DMS153 (cell line): ENCODE measurements around the gene NTN5.
"Not testable (repeated sequence)": the region's sequence is repeated elsewhere in the genome, so short reads cannot be mapped to it uniquely, and the experiment has no call there.

Experiments used
- DNase-seq: peaks from one replicate; lab custom pipeline; 2025; lab: John Stamatoyannopoulos, UW

The NTN5 gene

DNA sequence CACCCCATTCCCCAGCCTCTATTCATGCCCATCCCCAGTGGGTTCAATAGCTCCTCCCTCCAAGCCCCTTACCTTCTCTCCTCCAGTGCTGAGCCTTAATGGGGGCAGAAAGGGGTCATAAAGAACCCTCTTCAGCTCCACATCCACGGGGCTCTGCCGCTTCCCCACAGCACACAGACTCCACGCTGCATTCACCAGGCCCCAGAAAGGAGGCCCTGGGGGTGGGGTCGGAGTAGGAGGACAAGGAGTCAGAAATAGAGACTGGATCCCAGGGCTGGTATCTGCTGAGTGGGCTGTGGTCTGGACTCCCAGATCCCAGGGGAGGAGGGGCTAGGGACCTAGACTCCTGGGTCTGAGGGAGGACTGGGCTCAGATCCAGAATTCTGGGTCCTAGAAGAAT lies 28.5 kb downstream of the NTN5 start:
- DNase-seq: no peak

DNA sequence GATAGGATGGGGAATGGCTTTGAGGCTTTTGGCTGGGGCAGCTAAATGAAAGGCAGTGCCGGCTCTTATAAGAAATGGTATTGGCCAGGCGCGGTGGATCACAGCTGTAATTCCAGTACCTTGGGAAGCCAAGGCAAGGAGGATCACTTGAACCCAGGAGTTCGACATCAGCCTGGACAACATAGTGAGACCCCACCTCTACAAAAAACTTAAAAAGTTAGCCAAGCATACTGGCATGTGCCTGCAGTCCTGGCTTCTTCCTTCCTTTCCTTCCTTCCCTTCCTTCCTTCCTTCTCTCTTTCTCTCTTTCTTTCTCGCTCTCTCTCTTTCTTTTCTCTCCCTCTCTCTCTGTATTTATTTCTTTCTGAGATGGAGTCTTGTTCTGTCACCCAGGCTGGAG lies 30.0 kb downstream of the NTN5 start:
- no peak for DNase-seq

DNA sequence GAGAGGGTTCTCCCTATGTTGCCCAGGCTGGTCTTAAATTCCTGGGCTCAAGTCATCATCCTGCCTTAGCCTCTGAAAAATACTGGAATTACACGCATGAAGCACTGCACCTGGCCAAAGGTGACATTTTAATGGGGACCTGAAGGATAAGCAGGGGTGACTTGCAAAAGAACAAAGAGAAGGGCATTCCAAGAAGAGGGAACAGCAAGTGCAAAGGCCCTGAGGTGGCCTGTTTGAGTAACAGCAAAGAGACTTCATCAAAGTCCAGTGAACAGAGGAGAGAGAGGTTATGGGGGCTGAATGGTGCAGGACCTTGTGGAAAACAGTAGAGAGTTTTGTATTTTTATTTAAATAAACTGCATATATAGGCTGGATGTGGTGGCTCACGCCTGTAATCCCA lies 31.0 kb downstream of the NTN5 start:
- no peak for DNase-seq

DNA sequence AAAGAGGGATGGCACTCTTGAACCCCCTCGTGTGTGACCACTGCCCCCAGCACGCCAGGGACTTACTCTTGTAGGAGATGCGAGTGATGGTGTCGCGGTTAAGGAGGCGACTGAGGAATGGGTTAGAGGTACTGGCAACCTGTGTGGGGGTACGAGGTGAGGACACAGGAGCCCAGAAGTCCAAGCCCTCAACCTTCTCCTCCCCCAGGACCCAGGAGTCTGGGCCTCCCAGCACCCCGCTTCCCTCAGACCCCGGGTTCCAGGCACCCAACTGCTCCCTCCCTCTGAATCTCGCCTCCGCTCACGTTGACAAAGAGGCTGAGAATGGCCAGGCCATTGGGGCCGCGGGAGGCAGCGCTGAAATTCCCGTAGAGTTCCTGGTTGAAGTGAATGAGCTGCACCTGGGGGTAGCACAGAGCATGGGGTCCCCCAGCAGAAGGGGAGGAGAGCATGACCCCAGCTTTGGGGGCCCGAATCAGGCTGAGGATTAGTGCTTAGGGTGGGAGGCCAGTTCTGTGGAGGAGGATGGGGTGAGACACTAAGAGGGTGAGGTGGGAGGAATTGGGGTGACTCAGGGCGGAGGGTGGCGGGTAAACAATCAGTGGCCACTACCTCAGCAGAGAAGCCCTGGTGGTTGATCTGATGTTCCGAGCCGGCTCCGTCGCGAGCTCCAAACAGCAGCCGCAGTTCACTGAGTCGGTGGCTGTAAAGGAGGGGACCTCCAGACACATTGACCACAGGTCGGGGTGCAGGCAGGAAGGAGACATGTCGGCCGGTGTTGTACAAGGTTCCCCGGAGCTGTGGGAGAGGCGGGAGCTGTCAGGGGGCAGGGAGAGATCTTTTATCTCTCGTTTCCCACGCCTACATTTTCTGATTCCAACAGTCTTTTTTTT lies 33.1 kb downstream of the NTN5 start:
- no peak for DNase-seq

DNA sequence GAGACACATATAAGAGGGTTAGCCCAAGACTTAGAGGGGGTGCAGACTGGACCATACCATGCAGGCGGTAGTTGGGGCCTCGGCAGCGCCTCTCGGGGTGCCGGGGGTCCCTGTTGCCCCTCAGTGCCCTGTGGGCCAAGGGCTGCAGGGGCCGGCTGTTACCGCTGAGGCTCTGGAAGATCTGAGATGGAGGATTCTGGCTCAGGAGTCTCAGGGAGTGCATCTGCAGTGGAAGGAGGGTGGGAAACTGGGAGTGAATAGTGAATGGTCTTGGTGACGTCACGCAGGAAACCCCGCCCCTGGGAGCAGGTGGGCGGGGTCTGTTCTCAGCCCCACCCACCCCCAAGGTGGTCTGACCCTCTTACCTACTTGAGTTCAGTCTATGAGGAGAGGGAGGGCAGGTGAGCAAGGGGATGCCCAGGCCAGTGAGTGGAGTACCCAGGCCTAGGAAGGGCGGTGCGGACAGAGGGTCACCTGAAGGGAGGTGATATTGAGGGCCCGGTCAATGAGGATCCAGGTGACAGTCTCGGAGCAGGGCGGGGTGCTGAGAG lies 33.9 kb downstream of the NTN5 start:
- no peak for DNase-seq

DNA sequence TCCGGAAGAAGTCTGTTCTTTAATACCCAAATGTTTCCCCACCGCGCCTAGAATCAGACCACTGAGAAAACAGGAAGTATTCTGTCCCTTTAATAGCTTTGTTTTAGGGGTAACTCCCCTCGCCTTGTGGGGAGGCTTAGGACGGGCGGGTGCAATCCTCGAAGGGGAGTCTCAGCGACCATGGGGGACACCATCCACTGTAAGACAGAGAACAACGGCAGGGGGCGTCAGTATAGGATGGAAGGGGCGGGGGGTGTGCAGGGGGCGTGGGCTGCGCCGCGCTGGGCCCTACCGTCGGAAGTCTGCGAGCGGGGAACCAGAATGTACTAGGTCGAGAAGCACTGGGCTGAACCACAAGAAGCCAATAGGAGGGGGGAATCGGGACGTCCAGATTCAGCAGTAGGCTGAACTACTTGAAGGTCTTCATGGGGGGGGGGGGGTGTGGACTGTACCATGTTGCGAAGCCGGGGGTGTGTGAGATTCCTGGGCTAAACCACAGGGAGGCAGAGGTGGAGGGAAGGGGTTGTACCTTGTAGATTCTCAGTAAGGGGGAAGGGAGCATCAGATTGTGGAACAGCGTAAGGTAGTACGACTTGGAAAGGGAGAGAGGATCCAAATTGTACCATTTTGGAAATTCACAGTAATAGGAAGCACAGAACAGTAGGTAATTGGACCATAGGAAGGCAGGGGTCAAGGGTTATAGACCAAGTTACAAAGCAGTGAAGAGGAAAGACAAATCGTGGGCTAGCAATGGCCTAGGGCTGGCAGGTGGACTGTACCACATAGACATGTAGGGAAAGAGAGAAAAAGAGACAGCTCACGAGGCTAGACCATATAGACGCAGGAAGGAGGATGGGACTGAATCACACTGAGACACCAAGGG lies 34.6 kb downstream of the NTN5 start:
- DNase-seq: peak; percentile 85

DNA sequence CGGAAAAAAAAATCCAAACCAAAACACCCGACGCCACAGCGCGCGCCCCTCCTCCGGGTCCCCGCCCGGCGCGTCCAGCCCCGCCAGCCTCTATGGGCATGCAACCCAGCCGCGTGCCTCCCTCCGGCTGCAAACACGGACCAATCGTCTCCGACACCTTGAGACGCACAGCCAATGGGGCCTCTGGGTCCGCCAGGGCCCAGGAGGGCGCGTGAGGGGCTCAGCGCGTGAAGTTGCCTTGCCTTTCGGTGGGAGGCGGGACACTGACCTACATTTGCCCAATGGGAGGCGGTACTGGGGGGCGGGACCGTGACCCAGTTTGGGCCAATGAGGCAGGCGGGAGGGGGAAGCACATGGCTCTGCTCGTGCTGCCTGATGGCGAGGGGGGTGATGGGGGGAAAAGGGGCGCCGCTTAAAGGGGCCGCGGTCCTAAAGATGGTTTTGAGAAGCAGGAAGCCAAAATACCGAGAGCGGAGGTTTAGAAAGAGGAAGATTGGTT lies 35.3 kb downstream of the NTN5 start:
- peak; percentile 99 for DNase-seq

DNA sequence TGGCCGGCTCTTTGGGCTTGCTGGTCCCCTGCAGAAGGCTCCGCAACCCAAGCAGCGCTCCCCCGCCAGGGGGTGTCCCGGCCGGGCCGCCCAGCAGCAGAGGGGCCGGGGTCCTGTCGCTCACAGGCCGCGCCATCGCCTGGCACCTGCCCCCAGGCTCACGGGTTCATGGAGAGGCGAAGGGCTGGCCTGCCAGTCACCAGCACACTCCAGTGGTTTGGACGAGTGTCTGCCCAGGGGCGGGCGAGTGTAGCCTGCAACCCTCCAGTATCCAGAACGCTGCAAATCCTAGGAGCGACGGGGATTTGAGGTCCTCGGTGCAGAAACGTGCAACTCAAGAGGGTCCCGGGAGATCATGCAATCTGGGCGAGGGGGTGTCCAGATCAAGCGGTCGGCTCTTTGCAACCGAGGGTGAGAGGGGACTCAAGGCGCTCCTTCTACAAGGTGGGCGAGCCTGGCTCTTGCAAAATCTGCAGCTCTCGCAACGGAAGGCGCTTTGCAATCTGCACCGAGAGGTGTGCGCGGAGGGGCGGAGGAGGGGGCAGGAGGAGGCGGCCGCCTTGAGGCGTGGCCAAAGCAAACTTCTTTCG lies 35.9 kb downstream of the NTN5 start, which contains the start of gene DBP:
TSS of gene DBP (minus strand) at position 521 of the 590 bp plus-strand sequence. CDS start at position 136, 385 bp downstream.
- DNase-seq: no peak

DNA sequence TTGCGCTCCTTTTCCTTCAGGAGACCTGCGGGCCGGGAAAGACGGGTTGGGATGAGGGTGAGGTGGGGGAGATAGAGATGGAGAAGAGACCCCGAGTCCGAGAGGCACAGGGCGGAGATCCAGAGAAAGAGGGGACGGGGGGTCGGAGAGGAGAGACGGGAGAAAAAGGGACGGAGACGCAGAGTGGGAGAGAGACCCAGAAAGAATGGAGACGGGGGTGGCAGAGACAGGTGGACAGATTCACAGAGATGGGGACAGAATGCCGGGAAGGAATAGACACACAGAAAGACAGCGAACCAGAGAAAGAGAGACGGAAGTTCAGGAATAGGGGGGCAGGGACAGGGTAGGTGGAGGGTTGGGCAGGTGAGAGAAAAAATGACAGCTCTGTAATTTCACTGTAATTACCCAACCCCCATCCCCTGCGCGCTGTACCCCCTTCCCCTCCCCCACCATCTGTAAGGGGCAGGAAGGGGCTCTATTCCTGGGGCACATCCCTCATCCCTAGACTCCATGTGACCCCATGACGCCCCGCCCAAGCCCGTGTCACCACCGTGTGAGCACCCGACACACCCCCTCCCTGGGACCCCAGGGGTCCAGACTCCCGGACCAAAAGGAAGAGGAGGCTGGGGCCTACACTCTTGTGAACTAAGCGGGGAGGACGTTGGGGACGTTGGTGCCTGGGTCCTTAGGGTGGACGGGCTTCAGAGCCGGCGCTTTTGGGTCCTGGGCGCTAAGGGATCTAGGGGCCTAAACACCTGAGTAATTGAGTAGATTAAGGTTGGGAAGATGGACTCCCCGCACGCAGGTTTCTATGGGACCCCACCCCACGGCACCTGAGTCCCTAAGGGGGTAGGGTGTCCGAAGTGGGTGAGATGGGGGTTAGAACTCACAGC lies 36.6 kb downstream of the NTN5 start:
- DNase-seq: no peak

DNA sequence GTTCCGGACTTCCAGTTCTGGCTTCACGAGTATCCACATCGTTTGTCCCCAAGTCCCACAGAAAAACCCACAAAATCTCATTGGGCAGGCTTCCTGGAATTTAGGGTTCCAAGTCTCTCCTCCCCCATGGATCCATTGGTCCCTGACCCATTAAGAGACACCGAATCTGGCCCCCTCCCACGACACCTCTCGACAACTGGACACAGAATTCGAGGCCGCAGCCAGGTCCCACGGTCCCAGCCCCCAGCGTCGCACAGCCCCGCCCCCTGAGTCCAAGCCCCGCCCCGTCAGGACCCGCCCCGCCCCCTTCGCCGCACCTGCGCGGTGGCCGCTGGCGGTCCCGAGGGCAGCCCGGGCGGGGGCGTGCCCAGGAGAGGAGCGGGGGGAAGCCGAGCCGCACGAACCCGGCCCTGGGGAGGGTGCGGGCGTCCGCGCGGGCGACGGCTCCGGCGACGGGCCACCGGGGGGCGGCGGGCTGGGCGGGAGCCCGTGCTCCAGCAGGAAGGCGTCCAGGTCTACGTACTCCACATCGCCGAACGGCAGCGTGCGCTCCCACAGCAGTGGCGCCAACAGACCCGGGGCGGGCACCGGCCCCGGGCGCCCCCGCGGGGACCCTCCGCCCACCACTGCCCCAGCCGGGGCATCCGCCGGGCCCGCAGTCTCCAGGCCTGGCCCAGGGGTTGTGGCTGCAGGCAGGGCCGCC lies 37.4 kb downstream of the NTN5 start:
- DNase-seq: peak; percentile 47

DNA sequence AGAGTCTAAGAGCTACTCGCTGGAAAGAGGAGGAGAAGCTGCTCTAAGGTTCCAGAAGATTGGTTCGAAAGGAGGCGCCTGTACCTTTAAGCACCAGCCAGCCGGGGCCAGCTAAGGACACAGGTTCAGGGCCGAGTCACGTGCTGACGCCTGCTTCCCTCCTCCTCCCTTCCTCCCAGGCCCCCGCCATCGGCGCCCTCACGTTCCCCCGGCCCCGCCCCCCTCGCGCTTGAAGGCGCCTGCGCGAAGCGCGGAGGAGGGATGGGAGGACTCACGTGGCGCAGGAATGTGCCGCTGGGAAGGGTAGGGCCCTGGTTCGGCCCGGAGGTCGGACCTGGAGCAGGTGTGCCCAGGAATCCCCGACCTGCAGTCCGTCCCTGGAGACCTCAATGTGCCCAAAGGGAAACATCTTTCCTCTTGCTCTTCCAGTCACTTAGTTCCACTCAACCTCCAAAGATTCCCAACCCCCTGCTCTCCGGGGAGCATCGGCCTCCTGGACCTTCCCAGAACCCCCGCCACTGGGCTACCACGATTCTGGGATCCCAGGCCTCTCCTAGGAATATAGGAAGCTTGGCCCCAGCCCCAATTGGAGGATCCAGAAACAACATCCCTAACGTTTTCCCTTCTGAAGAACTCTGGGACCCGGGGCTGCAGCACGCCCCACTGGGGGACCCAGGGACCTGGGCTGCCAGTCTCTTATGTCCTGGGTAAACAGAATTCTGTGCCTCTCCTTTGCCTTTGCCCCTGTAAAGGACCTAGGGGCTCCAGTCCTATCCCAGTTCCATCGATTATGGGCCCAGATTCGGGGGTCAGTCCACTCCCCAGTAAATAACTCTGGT lies 38.2 kb downstream of the NTN5 start:
- DNase-seq: peak; percentile 90

DNA sequence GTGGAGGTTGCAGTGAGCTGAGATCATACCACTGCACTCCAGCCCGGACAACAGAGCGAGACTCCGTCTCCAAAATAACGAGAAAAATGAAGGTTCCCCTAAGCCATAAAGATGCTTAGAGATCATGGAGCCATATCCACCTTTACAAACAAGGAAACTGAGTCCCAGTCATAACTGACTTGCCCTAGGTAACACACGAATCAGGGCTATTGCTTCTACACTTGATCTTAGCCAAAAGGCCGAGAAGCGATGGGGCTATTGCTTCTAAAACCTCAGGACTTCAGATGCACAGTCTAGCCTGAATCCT lies 38.8 kb downstream of the NTN5 start:
- DNase-seq: no peak

DNA sequence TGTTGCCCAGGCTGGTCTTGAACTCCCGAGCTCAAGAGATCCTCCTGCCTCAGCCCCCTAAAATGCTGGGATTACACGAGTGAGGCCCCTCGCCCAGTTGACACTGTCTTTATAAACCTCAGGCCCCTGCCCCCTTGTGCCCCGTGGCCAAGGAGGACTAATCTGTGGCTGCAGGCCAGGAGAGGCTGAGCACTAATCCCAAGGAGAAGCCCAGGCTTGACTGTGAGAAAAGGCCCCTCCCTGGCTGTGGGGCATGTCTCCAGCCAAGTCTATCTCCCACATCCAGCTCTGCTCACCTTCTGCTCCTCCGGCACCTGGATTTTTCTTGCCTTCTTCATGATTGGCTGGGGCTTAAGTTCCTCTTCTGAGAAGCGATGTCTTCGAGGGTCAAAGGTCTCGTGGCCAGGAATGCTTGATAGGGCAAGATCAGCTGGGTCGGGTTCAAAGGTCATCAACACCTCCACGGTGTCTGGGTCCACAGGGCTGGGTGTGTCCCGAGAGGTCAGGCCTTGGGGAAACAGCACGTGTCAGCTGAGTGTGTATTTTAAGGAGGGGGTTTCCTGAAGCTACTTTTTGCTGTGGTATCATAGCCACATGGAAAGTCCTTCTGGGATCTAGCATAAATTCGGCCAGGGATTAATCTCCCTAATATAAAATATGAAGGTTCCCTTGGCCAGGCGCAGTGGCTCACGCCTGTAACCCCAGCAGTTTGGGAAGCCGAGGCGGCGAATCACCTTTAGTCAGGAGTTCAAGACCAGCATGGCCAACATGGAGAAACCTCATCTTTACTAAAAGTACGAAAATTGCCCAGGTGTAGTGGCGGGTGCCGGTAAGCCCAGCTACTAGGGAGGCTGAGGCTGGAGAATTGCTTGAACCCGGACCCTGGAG lies 39.4 kb downstream of the NTN5 start:
- DNase-seq: no peak

DNA sequence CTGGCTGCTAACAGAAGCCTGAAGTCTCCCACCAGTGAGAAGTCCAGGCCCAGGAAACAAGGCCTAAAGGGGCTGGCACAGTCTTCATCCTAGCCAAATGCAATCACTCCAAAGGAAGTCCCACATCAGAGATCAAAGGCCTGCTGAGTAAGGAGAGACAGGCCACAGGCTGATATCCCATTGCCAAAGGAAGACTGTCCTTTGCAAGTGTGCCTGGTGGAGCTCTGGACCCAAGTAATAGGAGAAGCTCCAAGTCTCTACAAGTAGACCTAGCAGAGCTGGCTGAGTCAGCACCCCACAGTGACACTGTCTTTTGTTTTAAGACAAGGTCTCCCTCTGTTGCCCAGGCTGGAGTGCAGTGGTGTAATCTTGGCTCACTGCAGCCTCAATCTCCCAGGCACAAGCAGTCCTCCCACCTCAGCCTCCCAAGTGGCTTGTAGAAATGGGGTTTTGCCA lies 40.1 kb downstream of the NTN5 start:
- DNase-seq: no peak

DNA sequence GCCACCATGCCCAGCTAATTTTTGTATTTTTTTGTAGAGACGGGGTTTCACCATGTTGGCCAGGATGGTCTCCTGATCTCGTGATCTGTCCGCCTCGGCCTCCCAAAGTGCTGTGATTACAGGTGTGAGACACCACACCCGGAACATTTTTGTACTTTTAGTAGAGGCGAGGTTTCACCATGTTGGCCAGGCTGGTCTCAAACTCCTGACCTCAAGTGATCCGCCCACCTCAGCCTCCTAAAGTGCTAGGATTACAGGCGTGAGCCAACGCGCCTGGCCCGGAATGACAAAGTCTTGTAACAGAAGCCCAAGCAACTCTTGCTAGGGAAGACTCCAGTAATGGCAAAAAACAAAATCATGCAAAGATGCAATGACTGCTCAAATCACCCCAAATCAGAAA lies 40.5 kb downstream of the NTN5 start:
- not testable (repeated sequence) for DNase-seq

DNA sequence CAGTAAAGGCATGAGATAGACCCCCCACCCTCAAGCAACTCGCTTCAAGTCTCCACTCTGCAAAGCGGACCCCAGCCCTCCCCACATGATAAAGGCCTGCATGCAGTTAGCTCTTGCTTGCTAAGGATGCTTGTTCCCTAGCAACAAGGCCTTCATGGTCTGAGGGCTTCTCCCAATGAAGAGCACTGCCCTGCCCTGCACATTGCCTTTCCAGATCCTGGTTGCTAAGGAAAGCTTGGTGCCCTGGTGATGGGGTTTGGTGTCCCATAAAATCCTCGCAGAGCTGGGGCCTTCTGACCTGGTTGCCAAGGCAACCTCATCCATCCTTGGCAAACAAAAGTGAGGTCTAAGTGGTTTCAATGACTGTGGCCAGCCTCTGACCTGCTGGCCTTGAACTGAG lies 41.6 kb downstream of the NTN5 start:
- DNase-seq: no peak

DNA sequence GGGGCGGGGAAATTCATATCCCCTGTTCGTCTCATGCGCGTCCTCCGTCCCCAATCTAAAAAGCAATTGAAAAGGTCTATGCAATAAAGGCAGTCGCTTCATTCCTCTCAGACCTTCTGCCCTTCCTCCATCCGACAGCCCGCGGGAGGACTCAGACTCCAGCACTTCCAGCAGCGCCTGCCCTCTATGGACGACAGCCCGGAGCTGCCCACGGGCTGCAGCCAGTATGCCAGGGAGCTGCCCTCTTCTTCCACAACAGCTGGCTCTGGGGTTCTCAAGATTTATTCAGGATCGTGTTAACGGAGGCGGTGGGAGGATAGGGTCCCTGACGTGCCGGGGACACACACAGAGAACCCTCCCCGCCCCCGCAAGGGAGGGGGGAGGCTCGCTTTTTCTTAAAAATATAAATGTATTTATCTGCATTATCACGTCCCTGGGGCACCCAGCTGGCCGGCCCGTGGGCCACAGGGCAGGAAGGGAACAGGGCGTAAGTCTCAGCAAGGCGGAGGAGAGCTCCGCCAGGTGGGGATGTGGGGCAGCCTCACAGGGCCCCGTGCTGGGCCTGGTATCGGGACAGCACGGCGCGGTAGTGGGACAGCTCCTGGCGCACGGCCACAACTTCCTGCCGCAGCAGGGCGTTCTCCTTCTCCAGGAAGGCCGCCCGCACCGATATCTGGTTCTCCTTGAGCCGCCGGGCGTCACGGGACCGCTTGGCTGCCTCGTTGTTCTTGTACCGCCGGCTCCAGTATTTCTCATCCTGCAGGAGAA lies 42.3 kb downstream of the NTN5 start:
- no peak for DNase-seq
